Ishikawa (cell line): ENCODE results near the gene CCNB2.

Experiments
- CEBPB ChIP-seq: IDR thresholded peaks from 2 replicates; pipeline ENCODE4 v1.6.1; 2012
- CREB1 ChIP-seq: IDR thresholded peaks from 2 replicates; pipeline ENCODE4 v1.6.1; 2012; ENCODE audit warnings: low read depth
- EGR1 ChIP-seq: IDR thresholded peaks from 2 replicates; pipeline ENCODE4 v1.6.1; 2012
- EP300 ChIP-seq: IDR thresholded peaks from 2 replicates; pipeline ENCODE4 v1.6.1; 2012; ENCODE audit warnings: borderline replicate concordance
- FOXM1 ChIP-seq: IDR thresholded peaks from 2 replicates; pipeline ENCODE4 v1.6.1; 2012; ENCODE audit warnings: low read depth, borderline replicate concordance
- NFIC ChIP-seq: IDR thresholded peaks from 2 replicates; pipeline ENCODE4 v1.6.1; 2012
- RAD21 ChIP-seq: IDR thresholded peaks from 2 replicates; pipeline ENCODE4 v1.6.1; 2012; ENCODE audit warnings: low read depth
- REST ChIP-seq: IDR thresholded peaks from 2 replicates; pipeline ENCODE4 v1.6.1; 2012; ENCODE audit warnings: low read depth, mild to moderate bottlenecking
- TAF1 ChIP-seq: IDR thresholded peaks from 2 replicates; pipeline ENCODE4 v1.6.1; 2012; ENCODE audit warnings: low read depth, mild to moderate bottlenecking
- TCF12 ChIP-seq: IDR thresholded peaks from 2 replicates; pipeline ENCODE4 v1.6.1; 2012; ENCODE audit warnings: low read depth
- TEAD4 ChIP-seq: IDR thresholded peaks from 2 replicates; pipeline ENCODE4 v1.6.1; 2012
- YY1 ChIP-seq: IDR thresholded peaks from 2 replicates; pipeline ENCODE4 v1.6.1; 2012; ENCODE audit warnings: low read depth
- ZBTB7A ChIP-seq: IDR thresholded peaks from 2 replicates; pipeline ENCODE4 v1.6.1; 2012; ENCODE audit warnings: low read depth
- TF ChIP-seq, protein P1 (sequence below): IDR thresholded peaks from 2 replicates; pipeline ENCODE4 v1.6.1; 2012
- TF ChIP-seq, protein P2 (sequence below): IDR thresholded peaks from 2 replicates; pipeline ENCODE4 v1.6.1; 2012

CCNB2 gene

GRCh38 chr15:59125683-59126082, 20.7 kb downstream of the CCNB2 start:
- 0 out of 2 replicates have a peak, but pooled peaks have one; percentile 18 for TF ChIP-seq CEBPB

GRCh38 chr15:59131456-59131855, 26.5 kb downstream of the CCNB2 start:
- TF ChIP-seq CREB1 (no peak), ZBTB7A (no peak), EGR1 (no peak), NFIC (no peak), TAF1 (no peak), EP300 (no peak), FOXM1 (no peak), TEAD4 (no peak), CEBPB (no peak), RAD21 (no peak), YY1 (no peak)
- TF ChIP-seq, protein P1, sequence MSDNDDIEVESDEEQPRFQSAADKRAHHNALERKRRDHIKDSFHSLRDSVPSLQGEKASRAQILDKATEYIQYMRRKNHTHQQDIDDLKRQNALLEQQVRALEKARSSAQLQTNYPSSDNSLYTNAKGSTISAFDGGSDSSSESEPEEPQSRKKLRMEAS = no peak
- TF ChIP-seq, protein P2, sequence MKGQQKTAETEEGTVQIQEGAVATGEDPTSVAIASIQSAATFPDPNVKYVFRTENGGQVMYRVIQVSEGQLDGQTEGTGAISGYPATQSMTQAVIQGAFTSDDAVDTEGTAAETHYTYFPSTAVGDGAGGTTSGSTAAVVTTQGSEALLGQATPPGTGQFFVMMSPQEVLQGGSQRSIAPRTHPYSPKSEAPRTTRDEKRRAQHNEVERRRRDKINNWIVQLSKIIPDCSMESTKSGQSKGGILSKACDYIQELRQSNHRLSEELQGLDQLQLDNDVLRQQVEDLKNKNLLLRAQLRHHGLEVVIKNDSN = no peak

DNA sequence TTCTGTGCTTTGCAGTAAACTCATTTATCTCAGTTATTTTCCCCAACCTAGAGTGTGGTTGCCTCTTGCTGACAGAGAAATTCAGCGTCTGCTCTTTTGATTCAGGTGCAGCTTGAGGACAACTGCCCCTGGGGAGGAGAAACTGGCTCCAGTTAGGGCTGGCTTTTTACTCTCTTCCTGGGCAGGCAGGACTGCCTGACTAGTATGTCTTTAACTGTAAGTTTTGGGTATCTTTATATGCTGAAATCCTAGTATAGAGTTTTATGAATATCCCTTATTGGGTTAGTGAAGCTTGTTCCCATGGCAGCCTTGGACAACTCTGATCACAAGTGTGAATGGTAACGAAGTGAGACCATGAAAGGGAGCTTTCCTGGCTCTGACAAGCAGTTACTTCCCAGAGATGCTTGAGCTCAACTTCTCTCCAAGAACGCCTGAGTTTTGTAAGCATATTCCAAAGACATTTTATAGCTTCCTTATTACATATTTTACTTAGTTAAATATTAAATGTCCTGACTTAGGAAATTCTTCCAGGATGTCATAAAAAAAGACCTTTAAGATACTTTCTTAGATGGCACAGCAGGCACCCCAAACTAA, 27.1 kb downstream of the CCNB2 start:
- no peak for TF ChIP-seq REST
- TF ChIP-seq TAF1 = no peak
- TF ChIP-seq TEAD4 = no peak
- no peak for TF ChIP-seq YY1
- no peak for TF ChIP-seq NFIC
- TF ChIP-seq EP300 = no peak
- no peak for TF ChIP-seq ZBTB7A
- no peak for TF ChIP-seq CREB1

DNA sequence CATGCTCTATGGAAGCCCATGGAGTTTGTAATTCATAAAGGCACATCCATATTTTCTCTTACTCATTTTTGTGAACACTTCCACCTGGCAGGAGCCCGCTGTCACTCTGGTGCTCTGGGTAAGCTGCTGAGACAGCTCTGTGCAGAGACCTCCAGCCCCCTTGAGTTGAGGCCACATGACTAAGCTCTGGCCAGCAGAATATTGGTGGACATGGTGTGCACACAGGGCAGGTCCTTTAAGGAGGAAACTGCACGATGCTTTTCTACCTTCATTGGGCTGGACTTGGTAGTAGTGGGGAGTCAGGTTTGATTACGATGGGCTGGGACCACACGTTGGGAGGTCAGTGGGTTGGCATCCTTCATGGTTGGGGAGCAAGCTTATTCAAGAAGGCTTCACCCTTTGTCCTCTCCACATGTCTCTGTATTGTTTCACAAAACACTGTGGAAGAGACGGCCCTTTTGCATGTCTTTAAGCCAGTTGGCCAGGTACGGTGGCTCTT, 29.0 kb downstream of the CCNB2 start:
- TF ChIP-seq CEBPB (no peak), RAD21 (no peak), TCF12 (no peak), FOXM1 (no peak), YY1 (no peak), ZBTB7A (no peak), TAF1 (no peak), CREB1 (no peak), TEAD4 (no peak), EGR1 (no peak), EP300 (no peak), NFIC (no peak), REST (no peak)
- TF ChIP-seq, protein P2 = no peak
- TF ChIP-seq, protein P1 = no peak

GRCh38 chr15:59137566-59137965, 32.6 kb downstream of the CCNB2 start:
- TF ChIP-seq FOXM1 = no peak
- TF ChIP-seq, protein P2 = no peak
- TF ChIP-seq RAD21 = no peak

DNA sequence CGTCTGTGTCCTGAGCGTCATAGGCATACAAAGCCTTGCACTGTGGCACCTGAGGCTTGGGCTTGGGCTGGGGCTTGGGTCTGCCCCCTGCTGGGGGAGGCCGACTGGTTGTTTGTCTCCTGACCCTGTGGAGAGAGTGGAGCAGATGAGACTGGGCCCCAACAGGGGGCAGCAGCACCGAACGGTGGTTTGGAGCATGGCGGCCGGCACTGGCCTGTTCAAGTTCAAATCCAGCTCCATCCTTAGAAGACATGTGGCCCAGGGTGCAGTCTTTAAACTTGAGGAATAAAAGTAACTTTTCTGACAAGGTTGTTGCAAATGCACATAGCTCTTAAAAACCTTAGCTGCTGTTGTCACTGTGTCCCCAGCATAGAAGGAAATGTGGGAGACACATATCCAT, 33.3 kb downstream of the CCNB2 start:
- TF ChIP-seq REST (no peak), RAD21 (peak; percentile 20; the same call in 1 of the 2 replicates), CEBPB (no peak), EP300 (no peak), CREB1 (no peak), TEAD4 (no peak), NFIC (no peak), FOXM1 (no peak), YY1 (0 out of 2 replicates have a peak, but pooled peaks have one; percentile 19), TAF1 (no peak), EGR1 (no peak)
- TF ChIP-seq, protein P2 = no peak
- TF ChIP-seq, protein P1 = no peak
